H1 (cell line): ENCODE measurements around the gene FARS2. TPM values are rescaled to one million over a fixed set of nuclear protein-coding genes. Genes with fewer than 3 reads are reported as not detected.

Source experiments
- CTCF ChIA-PET: fragments of 300-600 bp; sonication (Branson Sonifier 250); formaldehyde crosslinking; loops from one replicate; lab custom pipeline; 2021; ENCODE audit not compliant: partially characterized antibody; lab: Charles Lee
- POLR2A ChIA-PET: fragments of 300-600 bp; sonication (Branson Sonifier 250); formaldehyde crosslinking; loops from one replicate; lab custom pipeline; 2021; ENCODE audit warnings: inconsistent platforms; ENCODE audit not compliant: partially characterized antibody; lab: Charles Lee
- DNase-seq, 2 experiments: peaks; one replicate each; pipeline versions ENCODE4 v3.0.0 to v3.0.0-alpha.2; 2010 to 2022; ENCODE audit warnings: low spot score in 2 of 2, low read depth in 1 of 2, mixed read lengths in 1 of 2
- FAIRE-seq: peaks from 2 replicates; lab custom pipeline; 2011; peaks lifted over from hg19 to GRCh38; lab: Jason Lieb, UNC
- H2AFZ ChIP-seq: 2 replicates; pipeline ENCODE4 v1.8.1; 2012; ENCODE audit warnings: low read length, inconsistent platforms
- H2AK5ac ChIP-seq: 2 replicates; pipeline ENCODE4 v1.6.1; 2013; ENCODE audit warnings: low read depth, low read length
- H2BK120ac ChIP-seq: replicated peaks from 2 replicates; pipeline ENCODE3; 2013; ENCODE audit warnings: low read depth, low read length, inconsistent platforms
- H2BK12ac ChIP-seq: 2 replicates; pipeline ENCODE4 v1.6.1; 2013; ENCODE audit warnings: low read depth, low read length
- H2BK15ac ChIP-seq: 2 replicates; pipeline ENCODE4 v1.6.1; 2013; ENCODE audit warnings: low read length
- H2BK20ac ChIP-seq: 2 replicates; pipeline ENCODE4 v1.6.1; 2013; ENCODE audit warnings: low read length
- H2BK5ac ChIP-seq: 2 replicates; pipeline ENCODE4 v1.6.1; 2013; ENCODE audit warnings: low read depth, low read length
- H3K14ac ChIP-seq: 2 replicates; pipeline ENCODE4 v1.6.1; 2013; ENCODE audit warnings: inconsistent platforms; ENCODE audit not compliant: insufficient read length
- H3K18ac ChIP-seq: 2 replicates; pipeline ENCODE4 v1.6.1; 2013; ENCODE audit warnings: low read length; ENCODE audit errors: extremely low read depth
- H3K23ac ChIP-seq: 2 replicates; pipeline ENCODE4 v1.6.1; 2013; ENCODE audit warnings: inconsistent platforms; ENCODE audit not compliant: insufficient read length
- H3K23me2 ChIP-seq: 2 replicates; pipeline ENCODE4 v1.6.1; 2013; ENCODE audit warnings: low read depth, low read length
- H3K27ac ChIP-seq: 2 replicates; pipeline ENCODE4 v1.6.1; 2011; ENCODE audit warnings: low read depth, low read length, inconsistent platforms
- H3K27me3 ChIP-seq, 4 experiments: replicated peaks in 1 of 4; 1 replicate in 1 of 4; 2 replicates in 3 of 4; pipeline versions ENCODE4 v1.6.1 to v1.8.1; 2011 to 2013; ENCODE audit warnings: low read length in 3 of 4, mild to moderate bottlenecking in 3 of 4, inconsistent platforms in 2 of 4, mixed read lengths in 2 of 4, moderate library complexity in 1 of 4; ENCODE audit not compliant: control insufficient read depth in 3 of 4, insufficient read depth in 3 of 4; ENCODE audit errors: extremely low read depth in 1 of 4
- H3K36me3 ChIP-seq, 4 experiments: 2 replicates each; pipeline versions ENCODE4 v1.6.1 to v1.8.1; 2011 to 2013; ENCODE audit warnings: mild to moderate bottlenecking in 4 of 4, low read length in 3 of 4, moderate library complexity in 2 of 4, control low read depth in 1 of 4, inconsistent platforms in 1 of 4; ENCODE audit not compliant: insufficient read depth in 4 of 4, control insufficient read depth in 2 of 4
- H3K4ac ChIP-seq: replicated peaks from 2 replicates; pipeline ENCODE3; 2013; ENCODE audit warnings: low read length, low read depth, mixed read lengths, inconsistent platforms; ENCODE audit not compliant: insufficient read length
- H3K4me1 ChIP-seq, 4 experiments: replicated peaks in 1 of 4; 1 replicate in 1 of 4; 2 replicates in 3 of 4; pipeline versions ENCODE4 v1.6.1 to v1.8.1; 2011 to 2013; ENCODE audit warnings: low read length in 3 of 4, inconsistent platforms in 2 of 4, mixed read lengths in 1 of 4; ENCODE audit not compliant: insufficient read depth in 4 of 4, control insufficient read depth in 3 of 4
- H3K4me2 ChIP-seq, 2 experiments: 2 replicates each; pipeline versions ENCODE4 v1.6.1 to v1.8.1; 2011 to 2013; ENCODE audit warnings: low read depth in 2 of 2, low read length in 2 of 2, control low read depth in 1 of 2, inconsistent platforms in 1 of 2, mild to moderate bottlenecking in 1 of 2; ENCODE audit not compliant: insufficient read depth in 1 of 2
- H3K4me3 ChIP-seq, 4 experiments: fragments of 200-600, 300-600 bp in 1 of 4; sonication (generic), shearing (Covaris generic), sonication (Bioruptor Twin) in 1 of 4; 2 replicates each; pipeline versions ENCODE4 v1.5.1 to v1.8.1; 2011 to 2016; ENCODE audit warnings: low read length in 4 of 4, low read depth in 3 of 4, control low read depth in 2 of 4, inconsistent platforms in 2 of 4, mild to moderate bottlenecking in 2 of 4, mixed read lengths in 1 of 4, moderate library complexity in 1 of 4; ENCODE audit not compliant: insufficient read depth in 2 of 4; ENCODE audit errors: extremely low read depth in 1 of 4
- H3K56ac ChIP-seq: replicated peaks from 2 replicates; pipeline ENCODE3; 2013; ENCODE audit warnings: low read depth, mild to moderate bottlenecking, mixed read lengths, low read length, inconsistent platforms; ENCODE audit not compliant: insufficient read length
- H3K79me1 ChIP-seq: 2 replicates; pipeline ENCODE4 v1.6.1; 2013; ENCODE audit warnings: low read depth, low read length, control low read depth
- H3K79me2 ChIP-seq, 2 experiments: 2 replicates each; pipeline versions ENCODE4 v1.6.1 to v1.8.1; 2012 to 2013; ENCODE audit warnings: low read length in 2 of 2, mild to moderate bottlenecking in 2 of 2, inconsistent platforms in 1 of 2; ENCODE audit not compliant: insufficient read depth in 2 of 2, control insufficient read depth in 1 of 2
- H3K9ac ChIP-seq, 4 experiments: replicated peaks in 1 of 4; 1 replicate in 1 of 4; 2 replicates in 3 of 4; pipeline versions ENCODE4 v1.6.1 to v1.8.1; 2011 to 2013; ENCODE audit warnings: low read depth in 3 of 4, low read length in 3 of 4, control low read depth in 2 of 4, mild to moderate bottlenecking in 2 of 4, moderate library complexity in 2 of 4, inconsistent platforms in 1 of 4; ENCODE audit errors: extremely low read depth in 1 of 4
- H3K9me3 ChIP-seq, 2 experiments: 2 replicates each; pipeline versions ENCODE4 v1.6.1 to v1.8.1; 2012 to 2013; ENCODE audit warnings: mild to moderate bottlenecking in 2 of 2, moderate library complexity in 2 of 2, control low read depth in 1 of 2, inconsistent platforms in 1 of 2, low read depth in 1 of 2, low read length in 1 of 2, mixed read lengths in 1 of 2; ENCODE audit not compliant: insufficient read depth in 2 of 2
- H4K20me1 ChIP-seq, 2 experiments: replicated peaks in 1 of 2; 2 replicates each; pipeline versions ENCODE3 to v1.8.1; 2011 to 2013; ENCODE audit warnings: inconsistent platforms in 2 of 2, low read length in 2 of 2, mild to moderate bottlenecking in 1 of 2; ENCODE audit not compliant: insufficient read depth in 2 of 2, control insufficient read depth in 1 of 2
- H4K5ac ChIP-seq: 2 replicates; pipeline ENCODE4 v1.6.1; 2013; ENCODE audit warnings: low read length, low read depth, mixed read lengths, inconsistent platforms; ENCODE audit not compliant: insufficient read length
- H4K8ac ChIP-seq: 2 replicates; pipeline ENCODE4 v1.8.0; 2013; ENCODE audit warnings: mild to moderate bottlenecking, moderate library complexity, low read length, inconsistent platforms; ENCODE audit not compliant: insufficient read depth; ENCODE audit errors: extremely low read depth
- H4K91ac ChIP-seq: replicated peaks from 2 replicates; pipeline ENCODE3; 2013; ENCODE audit warnings: low read length, mixed read lengths, inconsistent platforms; ENCODE audit not compliant: insufficient read length
- CHD2 ChIP-seq: IDR thresholded peaks from 2 replicates; pipeline ENCODE4 v1.6.1; 2012; ENCODE audit warnings: low read length, improper control_type of control experiment
- KDM4A ChIP-seq: IDR thresholded peaks from one replicate; pipeline ENCODE4 v1.7.1; 2012; ENCODE audit warnings: low read depth, mild to moderate bottlenecking, moderate library complexity, low read length, inconsistent platforms; ENCODE audit not compliant: severe bottlenecking
- POLR2A ChIP-seq, 2 experiments: IDR thresholded peaks; 1 replicate in 1 of 2; 2 replicates in 1 of 2; pipeline ENCODE4 v1.6.1; 2011; ENCODE audit warnings: low read depth in 2 of 2, low read length in 2 of 2, mild to moderate bottlenecking in 2 of 2; ENCODE audit errors: control extremely low read depth in 1 of 2
- POLR2AphosphoS5 ChIP-seq: IDR thresholded peaks from 2 replicates; pipeline ENCODE4 v1.6.1; 2011; ENCODE audit warnings: low read depth, low read length
- RBBP5 ChIP-seq: IDR thresholded peaks from 2 replicates; pipeline ENCODE4 v1.7.1; 2012; ENCODE audit warnings: low read depth, mild to moderate bottlenecking, inconsistent platforms, low read length, moderate library complexity, borderline replicate concordance
- RFX5 ChIP-seq: IDR thresholded peaks from 2 replicates; pipeline ENCODE4 v1.6.1; 2011; ENCODE audit warnings: low read depth, low read length, improper control_type of control experiment, borderline replicate concordance
- SP4 ChIP-seq: IDR thresholded peaks from 2 replicates; pipeline ENCODE4 v1.6.1; 2012; ENCODE audit warnings: low read length, inconsistent platforms
- SRF ChIP-seq: IDR thresholded peaks from 2 replicates; pipeline ENCODE4 v1.6.1; 2011; ENCODE audit warnings: mild to moderate bottlenecking, low read depth, low read length, moderate library complexity
- WGBS, 2 experiments: shearing (Covaris generic) in 1 of 2; methylation state at CpG; one replicate each; pipeline versions ENCODE4 v1.1.6 to v1.1.7; 2013 to 2015; ENCODE audit warnings: low lambda C conversion rate in 2 of 2, mixed read lengths in 2 of 2, inconsistent platforms in 1 of 2, low coverage in 1 of 2, missing lambda C conversion rate in 1 of 2; ENCODE audit not compliant: insufficient replicate concordance in 2 of 2, insufficient coverage in 1 of 2, insufficient read length in 1 of 2; ENCODE audit errors: extremely low coverage in 1 of 2, missing lambda C conversion rate in 1 of 2; 5-methylcytosine and 5-hydroxymethylcytosine counted together
- polyA plus RNA-seq, 7 experiments: library from polyadenylated mRNA; depleted of rRNA in 3 of 7; stranded (reverse) in 5 of 7; unstranded in 2 of 7; fragments of >200 nt in 5 of 7; fragments of 200-250 nt in 2 of 7; gene quantifications; 1 replicate in 5 of 7; 2 replicates in 1 of 7; 4 replicates in 1 of 7; pipeline versions ENCODE4 v1.2.1 to v1.2.3, GENCODE V29; 2011 to 2013; ENCODE audit warnings: missing spikeins in 2 of 7, mixed read lengths in 2 of 7
- total RNA-seq: library from RNA; stranded (reverse); fragmentation: NEBNext Ultra II Directional; extraction: Animal tissue kit (Norgen Biotek cat#: 25700); gene quantifications from 2 replicates; pipeline ENCODE4 v1.2.1, GENCODE V29; 2021
- TF ChIP-seq, protein P1 (sequence below), 3 experiments: IDR thresholded peaks; 1 replicate in 2 of 3; 2 replicates in 1 of 3; pipeline versions ENCODE4 v1.5.1 to v1.6.1; 2011; ENCODE audit warnings: low read length in 3 of 3, mild to moderate bottlenecking in 3 of 3, inconsistent platforms in 2 of 3, low read depth in 1 of 3, moderate library complexity in 1 of 3; ENCODE audit not compliant: insufficient read depth in 1 of 3; ENCODE audit errors: control extremely low read depth in 1 of 3
- TF ChIP-seq, protein P2 (sequence below): IDR thresholded peaks from 2 replicates; pipeline ENCODE4 v1.6.1; 2012; ENCODE audit warnings: low read length, inconsistent platforms

The FARS2 gene
- total and polyA plus RNA-seq, 2 of the 8 experiments (the other 6 are each of a cell fraction or from before 2014, with no cell fraction given), result 11.7 to 14.4 TPM

DNA sequence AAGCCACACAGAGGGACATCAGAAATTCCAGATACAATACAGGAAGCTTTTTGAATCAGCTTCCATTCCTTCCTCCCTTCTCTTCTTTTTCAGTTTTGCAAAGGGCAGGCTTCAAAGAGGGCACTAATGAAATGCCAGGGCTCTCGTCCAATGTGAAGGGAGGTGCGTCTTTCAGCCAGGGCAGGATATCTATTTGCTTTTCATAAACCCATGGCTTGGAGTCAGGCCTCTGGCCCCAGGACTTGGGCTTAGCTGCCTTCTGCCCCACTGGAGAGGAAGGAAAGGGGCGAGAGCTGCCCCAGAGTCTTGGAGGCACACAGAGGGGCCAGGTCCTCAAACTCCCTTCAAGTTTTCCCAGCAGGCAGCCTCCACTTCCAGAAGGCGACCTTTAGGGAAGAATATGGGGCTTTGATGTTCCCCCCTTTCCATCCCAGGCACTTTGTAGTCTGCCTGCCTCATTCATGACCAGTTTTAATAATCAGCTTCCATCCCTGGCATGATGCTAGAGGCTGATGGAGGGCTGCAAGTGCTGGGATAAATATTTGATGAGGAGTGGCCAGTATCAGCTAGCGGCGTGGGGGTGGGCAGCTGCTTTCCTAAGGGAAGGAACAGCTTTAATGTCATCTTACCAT is 510.6 kb downstream of the FARS2 start:
- H3K36me3 ChIP-seq, result no peaks in the 10 kb centered on the region
- H3K18ac ChIP-seq, result no peak overlapping the region
- no peak overlapping the region for H3K23ac ChIP-seq
- no peak overlapping the region for H2AK5ac ChIP-seq
- H3K9ac ChIP-seq, result no peak overlapping the region
- no peak overlapping the region for H4K91ac ChIP-seq
- H3K4me1 ChIP-seq, result no peaks in the 10 kb centered on the region
- H3K14ac ChIP-seq, result no peak overlapping the region
- H3K79me1 ChIP-seq, result no peaks in the 10 kb centered on the region
- H2BK12ac ChIP-seq, result no peak overlapping the region
- H3K9me3 ChIP-seq, result peaks cover 4 to 10% of the 10 kb centered on the region in 2 experiments; a peak in 3 of 4 replicates
- no peak overlapping the region for H3K56ac ChIP-seq
- no peak overlapping the region for H3K27ac ChIP-seq
- H2AFZ ChIP-seq, result no peak overlapping the region
- no peak for FAIRE-seq
- no peak overlapping the region for H2BK120ac ChIP-seq
- ChIA-PET POLR2A (no interaction called here), CTCF (interaction anchor here (0.9 to 1.5 kb wide), 2 partner anchors 25 to 303 kb away, joined by 3 read pairs; no protein-coding TSS in a partner anchor)
- no peak overlapping the region for H2BK20ac ChIP-seq
- no peak overlapping the region for H4K5ac ChIP-seq
- no peak overlapping the region for H4K8ac ChIP-seq
- H3K4ac ChIP-seq, result no peak overlapping the region
- H2BK15ac ChIP-seq, result no peak overlapping the region
- H3K4me3 ChIP-seq, result no peak overlapping the region
- no peaks in the 10 kb centered on the region for H3K79me2 ChIP-seq
- H3K4me2 ChIP-seq, result no peak overlapping the region
- H4K20me1 ChIP-seq, result no peaks in the 10 kb centered on the region
- 87% methylated on average over 6 of the region's 6 CpGs; no CpG with 5 or more reads in 1 of the 2 experiments for WGBS, 2 experiments
- no peaks in the 10 kb centered on the region for H3K23me2 ChIP-seq
- no peaks in the 10 kb centered on the region for H3K27me3 ChIP-seq
- H2BK5ac ChIP-seq, result no peak overlapping the region
- DNase-seq, result no peak
- TF ChIP-seq POLR2AphosphoS5, result no peak
- TF ChIP-seq RBBP5, result no peak
- TF ChIP-seq SP4, result no peak
- no peak for TF ChIP-seq KDM4A
- TF ChIP-seq, protein P1, sequence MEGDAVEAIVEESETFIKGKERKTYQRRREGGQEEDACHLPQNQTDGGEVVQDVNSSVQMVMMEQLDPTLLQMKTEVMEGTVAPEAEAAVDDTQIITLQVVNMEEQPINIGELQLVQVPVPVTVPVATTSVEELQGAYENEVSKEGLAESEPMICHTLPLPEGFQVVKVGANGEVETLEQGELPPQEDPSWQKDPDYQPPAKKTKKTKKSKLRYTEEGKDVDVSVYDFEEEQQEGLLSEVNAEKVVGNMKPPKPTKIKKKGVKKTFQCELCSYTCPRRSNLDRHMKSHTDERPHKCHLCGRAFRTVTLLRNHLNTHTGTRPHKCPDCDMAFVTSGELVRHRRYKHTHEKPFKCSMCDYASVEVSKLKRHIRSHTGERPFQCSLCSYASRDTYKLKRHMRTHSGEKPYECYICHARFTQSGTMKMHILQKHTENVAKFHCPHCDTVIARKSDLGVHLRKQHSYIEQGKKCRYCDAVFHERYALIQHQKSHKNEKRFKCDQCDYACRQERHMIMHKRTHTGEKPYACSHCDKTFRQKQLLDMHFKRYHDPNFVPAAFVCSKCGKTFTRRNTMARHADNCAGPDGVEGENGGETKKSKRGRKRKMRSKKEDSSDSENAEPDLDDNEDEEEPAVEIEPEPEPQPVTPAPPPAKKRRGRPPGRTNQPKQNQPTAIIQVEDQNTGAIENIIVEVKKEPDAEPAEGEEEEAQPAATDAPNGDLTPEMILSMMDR (IDR thresholded peaks at IDR 0.05; ENCODE audit: control extremely low read depth in 1 of 3, insufficient read depth in 1 of 3, low read depth in 1 of 3, low read length in 3 of 3), result no peak
- no peak for TF ChIP-seq RFX5
- no peak for TF ChIP-seq POLR2A (IDR thresholded peaks at IDR 0.05; ENCODE audit: control extremely low read depth in 1 of 2, low read depth in 2 of 2, low read length in 2 of 2)
- TF ChIP-seq CHD2, result no peak
- TF ChIP-seq, protein P2, sequence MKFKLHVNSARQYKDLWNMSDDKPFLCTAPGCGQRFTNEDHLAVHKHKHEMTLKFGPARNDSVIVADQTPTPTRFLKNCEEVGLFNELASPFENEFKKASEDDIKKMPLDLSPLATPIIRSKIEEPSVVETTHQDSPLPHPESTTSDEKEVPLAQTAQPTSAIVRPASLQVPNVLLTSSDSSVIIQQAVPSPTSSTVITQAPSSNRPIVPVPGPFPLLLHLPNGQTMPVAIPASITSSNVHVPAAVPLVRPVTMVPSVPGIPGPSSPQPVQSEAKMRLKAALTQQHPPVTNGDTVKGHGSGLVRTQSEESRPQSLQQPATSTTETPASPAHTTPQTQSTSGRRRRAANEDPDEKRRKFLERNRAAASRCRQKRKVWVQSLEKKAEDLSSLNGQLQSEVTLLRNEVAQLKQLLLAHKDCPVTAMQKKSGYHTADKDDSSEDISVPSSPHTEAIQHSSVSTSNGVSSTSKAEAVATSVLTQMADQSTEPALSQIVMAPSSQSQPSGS, result no peak
- TF ChIP-seq SRF, result no peak
